ENCODE results near the gene ANTXR1. TPM values are rescaled to one million over a fixed set of nuclear protein-coding genes. Genes with fewer than 3 reads are reported as not detected.
A peak's percentile ranks its signal among the peaks of the same experiment; 100 is the strongest.

Gene ANTXR1
- total RNA-seq, 6 donors from 2014 or later: 11.5 to 76.4 (median 31.4) TPM

- H3K36me3 ChIP-seq: no peaks in the 10 kb centered on the region
- peak overlapping the region in 1 of 4 donors; percentile 1 for H3K27ac ChIP-seq
- no peak for TF ChIP-seq EP300 (IDR thresholded peaks at IDR 0.05)
- no peak for TF ChIP-seq POLR2AphosphoS5 (IDR thresholded peaks at IDR 0.05)
- TF ChIP-seq POLR2A (IDR thresholded peaks at IDR 0.05): no peak
- TF ChIP-seq, protein P1, sequence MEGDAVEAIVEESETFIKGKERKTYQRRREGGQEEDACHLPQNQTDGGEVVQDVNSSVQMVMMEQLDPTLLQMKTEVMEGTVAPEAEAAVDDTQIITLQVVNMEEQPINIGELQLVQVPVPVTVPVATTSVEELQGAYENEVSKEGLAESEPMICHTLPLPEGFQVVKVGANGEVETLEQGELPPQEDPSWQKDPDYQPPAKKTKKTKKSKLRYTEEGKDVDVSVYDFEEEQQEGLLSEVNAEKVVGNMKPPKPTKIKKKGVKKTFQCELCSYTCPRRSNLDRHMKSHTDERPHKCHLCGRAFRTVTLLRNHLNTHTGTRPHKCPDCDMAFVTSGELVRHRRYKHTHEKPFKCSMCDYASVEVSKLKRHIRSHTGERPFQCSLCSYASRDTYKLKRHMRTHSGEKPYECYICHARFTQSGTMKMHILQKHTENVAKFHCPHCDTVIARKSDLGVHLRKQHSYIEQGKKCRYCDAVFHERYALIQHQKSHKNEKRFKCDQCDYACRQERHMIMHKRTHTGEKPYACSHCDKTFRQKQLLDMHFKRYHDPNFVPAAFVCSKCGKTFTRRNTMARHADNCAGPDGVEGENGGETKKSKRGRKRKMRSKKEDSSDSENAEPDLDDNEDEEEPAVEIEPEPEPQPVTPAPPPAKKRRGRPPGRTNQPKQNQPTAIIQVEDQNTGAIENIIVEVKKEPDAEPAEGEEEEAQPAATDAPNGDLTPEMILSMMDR (IDR thresholded peaks at IDR 0.05): no peak
- ATAC-seq (ENCODE audit: low FRiP score in 2 of 2) (no peak), DNase-seq (no peak)
- H3K4me3 ChIP-seq: no peak overlapping the region
- H3K27me3 ChIP-seq: no peaks in the 10 kb centered on the region
- H3K4me1 ChIP-seq: no peaks in the 10 kb centered on the region
- H3K9me3 ChIP-seq: no peaks in the 10 kb centered on the region
- 75 to 77% methylated on average over 6 of the region's 6 CpGs for WGBS, 2 donors
These were observed 224.2 kb downstream of the ANTXR1 start for GRCh38 chr2:69237070-69237670.

DNA sequence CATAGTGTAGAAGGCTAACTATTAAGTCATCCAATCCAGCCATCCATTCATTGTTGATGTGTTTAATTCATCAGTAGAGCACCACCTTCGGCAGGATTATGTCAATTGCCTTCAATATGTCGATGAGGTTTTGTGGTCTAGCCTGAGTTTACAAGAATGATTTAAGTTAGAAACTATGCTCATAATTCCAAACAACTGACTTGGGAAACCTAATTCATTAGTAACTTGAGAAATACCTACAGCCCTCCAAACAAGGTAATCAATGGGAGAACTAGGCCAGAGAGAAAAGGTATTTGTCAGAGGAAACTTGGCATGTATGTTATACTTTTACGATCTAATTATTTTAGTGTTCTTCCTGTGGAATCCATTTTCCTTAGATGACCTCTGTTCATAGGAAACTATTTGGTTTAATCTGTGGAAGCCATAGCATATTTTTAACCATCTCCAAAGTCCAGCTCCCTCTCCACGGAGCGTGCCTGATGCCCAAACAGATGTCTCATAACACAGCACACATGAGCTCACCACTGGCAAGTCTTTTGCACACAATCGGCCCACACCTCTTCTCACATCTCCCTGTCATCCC, 225.6 kb downstream of the ANTXR1 start:
- DNase-seq: no peak
- Histone ChIP-seq H3K4me3 (no peak overlapping the region), H3K4me1 (no peaks in the 10 kb centered on the region), H3K36me3 (no peaks in the 10 kb centered on the region), H3K9me3 (no peaks in the 10 kb centered on the region), H3K27me3 (no peaks in the 10 kb centered on the region), H3K27ac (peak overlapping the region in 1 of 4 donors; percentile 8)
- WGBS, 2 donors: 81 to 83% methylated on average over 6 of the region's 6 CpGs
- no peak for TF ChIP-seq POLR2A (IDR thresholded peaks at IDR 0.05)
- TF ChIP-seq, protein P1 (IDR thresholded peaks at IDR 0.05): no peak
- TF ChIP-seq EP300 (IDR thresholded peaks at IDR 0.05): no peak
- TF ChIP-seq POLR2AphosphoS5 (IDR thresholded peaks at IDR 0.05): peak in 1 of 2 donors; percentile 12
- peak; percentile 37 to 39 for ATAC-seq (ENCODE audit: low FRiP score in 2 of 2)

DNA sequence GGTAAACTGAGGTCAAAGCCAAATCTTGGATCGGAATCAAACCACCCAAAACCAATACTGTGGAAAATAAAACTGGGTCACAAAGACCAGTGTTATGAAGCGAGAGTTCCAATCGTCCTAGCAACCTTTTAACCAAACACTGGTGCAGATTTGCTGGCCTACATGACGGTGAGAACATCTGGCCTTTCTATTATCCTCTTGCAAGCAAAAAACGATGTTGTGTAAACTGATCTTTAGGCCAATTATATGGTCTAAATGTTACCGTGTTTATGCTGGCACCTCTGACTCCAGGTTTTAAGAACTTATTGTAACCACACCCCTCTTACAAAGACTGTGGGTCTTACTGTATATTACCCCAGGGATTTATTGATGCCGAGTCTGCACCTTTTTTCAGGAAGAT, 228.1 kb downstream of the ANTXR1 start:
- ATAC-seq (ENCODE audit: low FRiP score in 2 of 2) (no peak), DNase-seq (no peak)
- Histone ChIP-seq H3K4me3 (no peak overlapping the region), H3K4me1 (no peaks in the 10 kb centered on the region), H3K27me3 (no peaks in the 10 kb centered on the region), H3K36me3 (no peaks in the 10 kb centered on the region), H3K27ac (no peak overlapping the region), H3K9me3 (no peaks in the 10 kb centered on the region)
- no peak for TF ChIP-seq POLR2A (IDR thresholded peaks at IDR 0.05)
- TF ChIP-seq, protein P1 (IDR thresholded peaks at IDR 0.05): no peak
- no peak for TF ChIP-seq POLR2AphosphoS5 (IDR thresholded peaks at IDR 0.05)
- TF ChIP-seq EP300 (IDR thresholded peaks at IDR 0.05): no peak
- 80 to 82% methylated on average over 7 of the region's 7 CpGs for WGBS, 2 donors

DNA sequence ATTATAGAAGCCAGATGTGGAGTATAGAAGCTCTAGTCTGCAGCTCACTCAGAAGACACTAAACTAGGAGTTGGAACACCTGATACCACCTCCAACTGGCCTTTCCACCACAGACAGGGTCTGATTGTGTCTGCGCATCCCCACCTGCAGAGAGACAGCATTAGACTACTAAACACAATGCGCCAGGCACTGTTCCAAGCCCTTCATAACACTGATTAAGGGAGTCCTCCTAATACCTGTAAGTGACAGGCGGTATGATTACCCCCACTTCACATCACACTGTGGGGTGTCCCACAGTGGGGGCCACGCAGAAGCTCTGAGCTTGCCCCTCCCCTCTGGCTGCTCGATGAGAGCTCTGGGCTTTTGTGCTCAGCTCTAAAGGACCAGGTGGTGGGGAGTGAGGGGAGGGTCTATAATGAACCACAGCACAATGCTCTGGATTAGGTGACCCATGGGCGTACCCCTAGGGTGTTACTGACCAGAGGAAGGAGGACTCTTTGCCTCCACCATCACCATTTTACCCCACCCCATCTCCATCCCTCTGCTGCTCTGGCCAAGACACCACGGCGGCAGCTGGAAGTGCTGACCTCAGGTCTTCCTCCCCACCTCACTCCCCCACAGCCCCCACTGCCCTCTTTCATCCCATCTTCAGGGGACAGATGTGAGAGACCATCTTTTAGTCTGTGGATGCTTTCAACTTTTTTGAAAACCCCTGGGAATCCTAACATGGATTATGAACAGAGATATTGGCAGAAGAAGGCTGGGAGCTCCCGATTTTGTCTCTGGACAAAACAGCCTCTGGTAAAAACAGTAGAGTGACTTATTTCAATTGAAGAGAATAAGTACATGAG, 228.9 kb downstream of the ANTXR1 start:
- Histone ChIP-seq H3K9me3 (no peaks in the 10 kb centered on the region), H3K27ac (peak overlapping the region in 1 of 4 donors; percentile 19), H3K27me3 (no peaks in the 10 kb centered on the region), H3K4me1 (no peaks in the 10 kb centered on the region), H3K4me3 (no peak overlapping the region), H3K36me3 (no peaks in the 10 kb centered on the region)
- no peak for DNase-seq
- no peak for ATAC-seq (ENCODE audit: low FRiP score in 2 of 2)
- no peak for TF ChIP-seq EP300 (IDR thresholded peaks at IDR 0.05)
- WGBS, 2 donors: 90 to 93% methylated on average over 8 to 9 of the region's 9 CpGs

GRCh38 chr2:69242651-69243051, 229.7 kb downstream of the ANTXR1 start:
- H3K27ac ChIP-seq: no peak overlapping the region
- TF ChIP-seq POLR2AphosphoS5 (IDR thresholded peaks at IDR 0.05) (no peak), POLR2A (IDR thresholded peaks at IDR 0.05) (no peak), EP300 (IDR thresholded peaks at IDR 0.05) (no peak)
- TF ChIP-seq, protein P1 (IDR thresholded peaks at IDR 0.05): no peak
- ATAC-seq (ENCODE audit: low FRiP score in 2 of 2): peak in 1 of 2 donors; percentile 30
- DNase-seq: no peak
- no peaks in the 10 kb centered on the region for H3K36me3 ChIP-seq
- H3K4me3 ChIP-seq: no peak overlapping the region
- no peaks in the 10 kb centered on the region for H3K9me3 ChIP-seq
- H3K4me1 ChIP-seq: no peaks in the 10 kb centered on the region
- no peaks in the 10 kb centered on the region for H3K27me3 ChIP-seq
- 73 to 84% methylated on average over 7 of the region's 7 CpGs for WGBS, 2 donors
